ENCODE results near the gene STK32B.

Gene STK32B

GRCh38 chr4:5365071-5366008 is 314.1 kb downstream of the STK32B start:
- DNase-seq (ENCODE audit: low read depth) = no peak

GRCh38 chr4:5366009-5366386 is 314.7 kb downstream of the STK32B start:
- DNase-seq (ENCODE audit: low read depth) = no peak

GRCh38 chr4:5366421-5366820 is 315.1 kb downstream of the STK32B start:
- DNase-seq (ENCODE audit: low read depth) = no peak

GRCh38 chr4:5368426-5368825 is 317.1 kb downstream of the STK32B start:
- DNase-seq (ENCODE audit: low read depth) = no peak

- no peak for DNase-seq (ENCODE audit: low read depth)
Observed at GRCh38 chr4:5370286-5370685, 319.0 kb downstream of the STK32B start.

GRCh38 chr4:5371415-5372190 is 320.3 kb downstream of the STK32B start:
- DNase-seq (ENCODE audit: low read depth) = no peak

- no peak for DNase-seq (ENCODE audit: low read depth)
Observed at GRCh38 chr4:5372198-5372597, 320.9 kb downstream of the STK32B start.

GRCh38 chr4:5373327-5373726 is 322.0 kb downstream of the STK32B start:
- DNase-seq (ENCODE audit: low read depth) = no peak

- no peak for DNase-seq (ENCODE audit: low read depth)
Observed at GRCh38 chr4:5374592-5374991, 323.3 kb downstream of the STK32B start.

GRCh38 chr4:5374994-5375393 is 323.7 kb downstream of the STK32B start:
- DNase-seq (ENCODE audit: low read depth) = no peak

GRCh38 chr4:5376015-5376414 is 324.7 kb downstream of the STK32B start:
- DNase-seq (ENCODE audit: low read depth) = no peak

GRCh38 chr4:5378002-5378401 is 326.7 kb downstream of the STK32B start:
- DNase-seq (ENCODE audit: low read depth) = no peak

GRCh38 chr4:5379895-5380294 is 328.6 kb downstream of the STK32B start:
- no peak for DNase-seq (ENCODE audit: low read depth)

- no peak for DNase-seq (ENCODE audit: low read depth)
Observed at GRCh38 chr4:5381961-5382441, 330.7 kb downstream of the STK32B start.

GRCh38 chr4:5383191-5383980 is 332.1 kb downstream of the STK32B start:
- DNase-seq (ENCODE audit: low read depth) = no peak

GRCh38 chr4:5385741-5386311 is 334.5 kb downstream of the STK32B start:
- DNase-seq (ENCODE audit: low read depth) = no peak

GRCh38 chr4:5386921-5387320 is 335.6 kb downstream of the STK32B start:
- no peak for DNase-seq (ENCODE audit: low read depth)

- DNase-seq (ENCODE audit: low read depth) = no peak
Observed at GRCh38 chr4:5387457-5387856, 336.2 kb downstream of the STK32B start.

- DNase-seq (ENCODE audit: low read depth) = no peak
Observed at GRCh38 chr4:5389756-5390310, 338.6 kb downstream of the STK32B start.

- DNase-seq (ENCODE audit: low read depth) = no peak
Observed at GRCh38 chr4:5391492-5391891, 340.2 kb downstream of the STK32B start.

- no peak for DNase-seq (ENCODE audit: low read depth)
Observed at GRCh38 chr4:5393911-5394513, 342.7 kb downstream of the STK32B start.

Measured in stimulated activated CD8-positive, alpha-beta memory T cell treated with anti-CD3 and anti-CD28 coated beads, Interleukin-15, amount 100 ng/mL, for 1 hour (primary cell).